IgD-negative memory B cell (primary cell): ENCODE data around the gene SLC23A2. TPM values are rescaled to one million over a fixed set of nuclear protein-coding genes. Genes with fewer than 3 reads are reported as not detected.
A peak's percentile ranks its signal among the peaks of the same experiment; 100 is the strongest.

Source experiments
- H3K27ac Mint-ChIP-seq, 3 donors: one replicate each; pipeline ENCODE4 v1.8.0; 2020 to 2022; ENCODE audit warnings: mild to moderate bottlenecking in 3 of 3, mixed read lengths in 3 of 3, moderate library complexity in 1 of 3
- H3K27me3 Mint-ChIP-seq: one replicate; pipeline ENCODE4 v1.8.0; 2021; ENCODE audit warnings: mixed read lengths
- H3K36me3 Mint-ChIP-seq: one replicate; pipeline ENCODE4 v1.8.0; 2020; ENCODE audit warnings: mild to moderate bottlenecking, mixed read lengths
- H3K4me1 Mint-ChIP-seq, 3 donors: one replicate each; pipeline ENCODE4 v1.8.0; 2020 to 2022; ENCODE audit warnings: mixed read lengths in 3 of 3, mild to moderate bottlenecking in 1 of 3
- H3K4me3 Mint-ChIP-seq, 4 donors: one replicate each; pipeline ENCODE4 v1.8.0; 2020 to 2022; ENCODE audit warnings: mild to moderate bottlenecking in 4 of 4, mixed read lengths in 4 of 4, moderate library complexity in 3 of 4
- H3K9me3 Mint-ChIP-seq, 3 donors: one replicate each; pipeline ENCODE4 v1.8.0; 2020 to 2021; ENCODE audit warnings: mixed read lengths in 3 of 3, mild to moderate bottlenecking in 1 of 3
- polyA plus RNA-seq: library from polyadenylated mRNA; unstranded; fragments of 300-500 nt; fragmentation: Illumina TruSeq; gene quantifications from one replicate; pipeline ENCODE4 v1.2.3, GENCODE V29; 2021

SLC23A2 gene
- polyA plus RNA-seq, 1 donor from 2014 or later: 11.3 TPM

DNA sequence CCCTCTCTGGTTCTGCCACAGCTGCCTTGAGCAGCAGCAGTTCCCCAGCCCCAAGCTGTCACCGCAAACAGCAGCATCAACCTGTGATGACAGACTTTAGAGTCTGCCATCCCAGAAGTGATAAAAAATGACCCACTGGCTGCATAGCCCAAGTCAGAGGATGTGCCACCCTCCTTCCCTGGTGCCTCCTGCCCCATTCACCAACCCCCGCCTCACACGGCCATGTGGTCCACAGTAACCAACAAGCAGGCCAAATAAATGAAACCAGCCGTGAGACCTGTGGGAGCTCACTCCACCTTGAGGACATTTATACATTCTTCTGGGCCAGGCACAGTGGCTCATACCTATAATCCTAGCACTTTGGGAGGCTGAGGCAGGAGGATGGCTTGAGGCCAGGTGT is 181.4 kb downstream of the SLC23A2 start:
- H3K27ac Mint-ChIP-seq: peak overlapping the region; percentile 74 to 93 (median 76)
- H3K27me3 Mint-ChIP-seq: no peaks in the 10 kb centered on the region
- H3K36me3 Mint-ChIP-seq: peaks cover 9% of the 10 kb centered on the region
- no peaks in the 10 kb centered on the region for H3K9me3 Mint-ChIP-seq
- peak overlapping the region; percentile 71 to 87 (median 75) for H3K4me3 Mint-ChIP-seq
- H3K4me1 Mint-ChIP-seq: peaks cover 34 to 54% (median 37%) of the 10 kb centered on the region in 3 donors

DNA sequence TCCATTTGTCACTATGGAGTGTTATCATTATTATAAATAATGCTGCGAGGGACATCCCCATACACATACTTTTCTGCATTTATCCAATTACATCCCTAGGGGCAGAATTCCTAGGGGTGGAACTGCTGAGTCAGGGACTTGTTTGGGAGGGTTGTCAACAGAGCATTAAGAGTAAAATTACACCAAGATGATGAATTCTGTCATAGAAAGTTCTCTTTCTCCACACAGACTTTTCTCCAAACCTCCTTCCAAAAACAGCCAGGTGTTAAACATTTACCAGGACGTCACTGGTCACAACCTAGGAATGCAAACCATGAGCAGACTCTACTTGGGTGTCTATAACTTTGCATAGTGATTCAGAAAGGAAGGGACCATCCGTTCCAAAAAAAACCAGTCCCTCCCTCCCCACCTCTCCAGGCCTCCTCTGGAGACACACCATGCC is 184.1 kb downstream of the SLC23A2 start:
- Mint-ChIP-seq H3K36me3 (peaks cover 9% of the 10 kb centered on the region), H3K27me3 (no peaks in the 10 kb centered on the region), H3K27ac (peak overlapping the region; percentile 59 to 100 (median 59)), H3K4me3 (peak overlapping the region in 3 of 4 donors; percentile 28 to 86 (median 38)), H3K9me3 (no peaks in the 10 kb centered on the region), H3K4me1 (peaks cover 44 to 71% (median 47%) of the 10 kb centered on the region in 3 donors)

DNA sequence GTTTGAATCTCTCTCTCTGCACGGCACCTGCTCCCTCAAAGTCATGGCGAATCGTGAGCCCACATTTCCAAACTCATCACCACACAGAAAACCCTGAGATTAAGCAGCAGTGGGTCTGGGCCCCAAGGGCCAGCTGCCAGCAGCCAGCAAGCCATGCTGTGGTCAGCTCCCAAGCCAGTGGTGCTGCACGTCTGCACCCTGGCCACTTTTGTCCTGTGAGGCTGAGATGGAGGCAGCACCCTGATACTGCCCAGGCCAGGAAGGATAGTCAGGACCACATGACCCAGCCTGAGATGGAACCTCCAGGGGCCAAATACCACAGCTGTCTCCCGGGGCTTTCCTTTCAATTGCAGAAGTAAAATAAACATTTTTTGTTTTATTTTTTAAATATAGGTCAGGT is 185.7 kb downstream of the SLC23A2 start:
- H3K27me3 Mint-ChIP-seq: no peaks in the 10 kb centered on the region
- H3K27ac Mint-ChIP-seq: peak overlapping the region; percentile 99 to 100 (median 100)
- peaks cover 9% of the 10 kb centered on the region for H3K36me3 Mint-ChIP-seq
- H3K4me3 Mint-ChIP-seq: peak overlapping the region; percentile 85 to 91 (median 90)
- peaks cover 44 to 72% (median 44%) of the 10 kb centered on the region in 3 donors for H3K4me1 Mint-ChIP-seq
- no peaks in the 10 kb centered on the region for H3K9me3 Mint-ChIP-seq

DNA sequence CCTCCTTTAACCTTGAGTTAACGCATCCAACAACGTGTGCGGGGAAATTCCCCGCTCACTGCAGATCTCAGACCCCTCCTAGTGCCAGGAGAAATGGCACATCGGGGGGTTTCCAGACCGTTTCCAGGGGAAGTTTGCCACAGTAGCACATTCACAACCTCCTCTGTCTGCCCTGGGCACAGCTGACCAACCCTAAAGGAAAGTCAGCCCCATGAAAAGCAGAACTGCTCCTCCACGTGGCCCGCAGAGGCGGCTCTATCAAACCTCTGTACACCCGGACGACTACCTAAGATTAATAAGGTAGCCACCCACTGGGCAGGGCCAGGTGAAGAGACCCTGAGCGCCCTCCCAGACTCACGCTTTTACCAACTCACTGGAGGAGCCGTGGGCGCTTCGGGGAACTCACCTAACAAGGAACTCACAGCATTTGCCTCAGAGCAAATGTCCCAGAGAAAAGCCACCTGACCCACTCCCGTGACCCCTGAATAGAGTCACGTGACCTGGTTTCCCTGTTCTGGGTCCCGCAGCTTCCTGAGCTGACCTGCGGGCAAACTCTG is 186.5 kb downstream of the SLC23A2 start:
- Mint-ChIP-seq H3K9me3 (no peaks in the 10 kb centered on the region), H3K36me3 (peaks cover 9% of the 10 kb centered on the region), H3K4me1 (peaks cover 44 to 75% (median 46%) of the 10 kb centered on the region in 3 donors), H3K4me3 (peak overlapping the region; percentile 85 to 91 (median 90)), H3K27ac (peak overlapping the region; percentile 99 to 100 (median 100)), H3K27me3 (no peaks in the 10 kb centered on the region)

DNA sequence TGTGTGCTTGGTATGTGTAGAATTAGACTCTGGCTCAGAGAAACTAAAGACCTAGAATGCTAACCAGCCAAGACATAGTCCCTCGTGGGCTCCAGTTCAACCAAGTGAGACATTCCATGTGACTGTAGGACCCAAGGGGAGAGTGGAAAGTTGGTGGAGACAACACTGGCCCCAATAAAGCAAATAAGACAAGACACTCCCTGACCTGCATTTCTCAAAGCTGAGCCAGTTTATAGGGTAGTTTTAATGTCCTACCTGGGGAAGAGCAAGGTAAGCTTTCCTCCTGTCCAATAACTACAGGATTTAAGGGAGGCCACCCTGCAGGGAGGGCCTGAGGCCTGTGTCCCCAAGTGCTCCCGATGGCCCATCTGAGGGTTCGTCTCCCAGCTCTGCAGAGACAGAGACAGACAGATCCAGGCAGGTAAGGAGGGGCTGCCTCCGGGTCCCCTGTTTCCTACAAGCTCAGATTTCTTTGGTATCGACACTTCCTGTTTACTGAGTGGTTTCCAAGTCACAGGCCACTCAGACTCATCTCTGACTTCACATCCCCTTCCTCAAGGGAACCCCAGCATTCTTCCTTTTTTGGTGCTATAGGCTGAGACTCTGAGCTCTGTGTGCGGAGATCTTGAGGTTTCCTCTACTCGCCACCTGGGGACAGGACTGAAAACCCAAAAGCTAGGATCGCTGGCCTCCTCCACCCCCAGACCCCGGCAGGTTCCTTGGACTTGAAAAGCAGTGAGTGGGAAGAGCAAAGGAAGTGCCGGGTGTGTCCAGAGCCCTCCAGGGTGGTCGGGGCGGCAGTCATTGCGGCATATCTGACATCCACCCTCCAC is 187.2 kb downstream of the SLC23A2 start:
- H3K4me1 Mint-ChIP-seq: peaks cover 46 to 75% (median 47%) of the 10 kb centered on the region in 3 donors
- H3K27me3 Mint-ChIP-seq: no peaks in the 10 kb centered on the region
- peaks cover 6% of the 10 kb centered on the region for H3K36me3 Mint-ChIP-seq
- peak overlapping the region; percentile 99 to 100 (median 100) for H3K27ac Mint-ChIP-seq
- H3K9me3 Mint-ChIP-seq: no peaks in the 10 kb centered on the region
- peak overlapping the region; percentile 85 to 91 (median 90) for H3K4me3 Mint-ChIP-seq

DNA sequence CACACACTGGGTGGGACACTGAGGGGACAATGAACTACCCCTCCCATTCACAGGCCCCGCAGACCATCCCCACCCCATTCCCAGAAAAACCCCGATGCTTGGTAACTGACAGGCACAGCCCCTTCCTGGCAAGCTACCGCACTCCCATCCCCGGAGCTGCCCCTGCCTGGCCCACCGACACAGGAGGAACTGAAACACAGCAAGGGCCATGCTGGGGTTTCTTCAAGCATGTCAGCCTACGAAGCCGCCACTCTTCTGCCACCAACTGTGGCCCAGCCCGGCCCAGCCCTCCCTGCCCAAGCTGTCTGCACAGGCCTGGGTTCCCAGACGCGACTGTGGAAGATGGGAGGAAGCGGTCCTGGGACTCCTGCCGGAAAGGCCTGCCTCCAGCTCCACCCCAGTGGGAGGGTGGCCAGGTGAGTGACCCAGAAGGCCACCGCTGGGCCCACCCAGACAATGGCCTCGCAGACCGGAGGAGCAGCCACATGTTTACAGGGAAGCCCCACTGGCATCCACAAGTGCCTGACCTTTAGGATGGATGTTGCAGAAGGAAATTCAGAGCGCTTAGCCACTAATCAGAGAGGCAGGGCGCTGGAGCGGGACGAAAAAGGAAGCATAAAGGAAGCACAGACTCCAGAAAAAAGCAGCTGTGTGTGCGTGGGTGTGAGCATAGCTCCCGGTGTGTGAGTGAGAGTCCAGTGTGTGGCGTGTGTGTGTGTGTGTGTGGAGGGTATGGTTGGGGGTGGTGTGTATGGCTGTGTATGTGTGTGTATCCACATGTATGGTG is 188.0 kb downstream of the SLC23A2 start:
- Mint-ChIP-seq H3K4me1 (peaks cover 47 to 79% (median 52%) of the 10 kb centered on the region in 3 donors), H3K9me3 (no peaks in the 10 kb centered on the region), H3K4me3 (peak overlapping the region; percentile 85 to 91 (median 90)), H3K27ac (peak overlapping the region; percentile 99 to 100 (median 100)), H3K36me3 (peaks cover 6% of the 10 kb centered on the region), H3K27me3 (no peaks in the 10 kb centered on the region)

DNA sequence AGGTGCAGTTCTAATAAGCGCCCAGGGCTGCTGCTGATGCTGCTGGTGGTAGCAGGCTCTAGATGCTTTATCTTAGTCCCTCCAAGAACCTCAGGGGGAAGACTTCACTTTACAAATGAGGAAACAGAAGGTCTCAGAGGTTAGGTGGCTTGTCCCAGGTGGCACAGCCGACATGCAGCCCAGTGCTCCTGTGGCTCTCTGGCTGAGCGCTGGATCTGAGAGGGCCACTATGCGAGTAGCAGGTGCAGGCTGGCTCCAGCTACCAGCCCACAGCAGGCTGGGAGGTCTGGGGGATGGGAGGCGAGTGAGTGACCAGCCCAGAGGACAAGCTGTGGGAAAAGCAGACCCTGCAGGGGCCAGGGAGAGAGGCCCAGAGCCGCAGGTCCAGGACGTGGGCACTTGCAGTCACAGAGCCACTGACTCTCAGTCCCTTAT is 188.7 kb downstream of the SLC23A2 start:
- Mint-ChIP-seq H3K4me3 (peak overlapping the region; percentile 87 to 91 (median 90)), H3K36me3 (peaks cover 8% of the 10 kb centered on the region)

DNA sequence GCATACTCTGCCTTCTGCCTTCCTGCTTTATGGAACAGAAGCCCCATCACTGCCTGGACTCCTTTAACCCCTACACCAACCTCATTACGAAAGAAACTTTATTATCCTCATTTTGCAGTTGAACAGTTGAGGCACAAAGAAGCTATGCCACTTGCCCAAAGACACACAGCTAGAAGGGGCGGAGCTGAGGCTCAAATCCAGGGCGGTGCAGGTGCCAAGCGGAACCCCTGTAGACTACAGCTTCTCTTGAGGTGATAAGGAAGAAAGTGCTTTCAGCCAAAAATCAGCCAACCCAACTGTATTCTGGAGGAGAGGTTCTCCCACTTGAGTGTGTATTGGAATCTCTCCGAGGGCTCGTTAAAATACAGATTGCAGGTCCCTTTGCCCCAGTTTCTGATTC is 189.1 kb downstream of the SLC23A2 start:
- Mint-ChIP-seq H3K27me3 (no peaks in the 10 kb centered on the region), H3K36me3 (peaks cover 5% of the 10 kb centered on the region), H3K4me1 (peaks cover 55 to 82% (median 62%) of the 10 kb centered on the region in 3 donors), H3K9me3 (no peaks in the 10 kb centered on the region), H3K4me3 (peak overlapping the region; percentile 87 to 91 (median 90)), H3K27ac (peak overlapping the region; percentile 99 to 100 (median 100))

More for the DNA sequence above, 188.7 kb downstream of the SLC23A2 start:
- H3K4me1 Mint-ChIP-seq: peaks cover 51 to 82% (median 58%) of the 10 kb centered on the region in 3 donors
- no peaks in the 10 kb centered on the region for H3K27me3 Mint-ChIP-seq
- no peaks in the 10 kb centered on the region for H3K9me3 Mint-ChIP-seq
- H3K27ac Mint-ChIP-seq: peak overlapping the region; percentile 99 to 100 (median 100)

DNA sequence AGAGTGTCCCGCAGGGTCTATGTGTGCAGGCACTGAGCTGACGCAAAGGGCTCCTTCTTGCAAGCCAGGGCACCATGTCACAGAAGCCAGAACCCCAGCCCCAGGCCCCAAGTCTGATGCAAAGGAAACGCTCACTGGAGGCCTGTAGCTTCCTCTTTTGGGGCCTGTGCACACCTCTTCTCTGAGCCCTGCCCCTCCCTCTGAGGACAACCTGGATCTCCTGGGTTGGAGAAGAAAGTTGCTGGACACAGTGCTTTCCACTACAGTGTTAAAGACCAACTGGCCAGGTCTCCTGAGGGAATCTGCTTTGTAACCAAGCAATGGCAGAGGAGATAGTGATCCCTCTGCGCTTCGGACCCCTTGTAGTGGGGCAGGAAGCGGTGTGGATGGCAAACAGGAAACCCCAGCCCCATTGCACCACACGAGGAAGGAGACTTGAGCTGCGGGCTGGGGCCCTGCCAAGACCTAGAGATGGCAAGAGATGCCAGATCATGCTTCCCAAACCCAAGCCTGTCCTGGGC is 189.6 kb downstream of the SLC23A2 start:
- no peaks in the 10 kb centered on the region for H3K9me3 Mint-ChIP-seq

DNA sequence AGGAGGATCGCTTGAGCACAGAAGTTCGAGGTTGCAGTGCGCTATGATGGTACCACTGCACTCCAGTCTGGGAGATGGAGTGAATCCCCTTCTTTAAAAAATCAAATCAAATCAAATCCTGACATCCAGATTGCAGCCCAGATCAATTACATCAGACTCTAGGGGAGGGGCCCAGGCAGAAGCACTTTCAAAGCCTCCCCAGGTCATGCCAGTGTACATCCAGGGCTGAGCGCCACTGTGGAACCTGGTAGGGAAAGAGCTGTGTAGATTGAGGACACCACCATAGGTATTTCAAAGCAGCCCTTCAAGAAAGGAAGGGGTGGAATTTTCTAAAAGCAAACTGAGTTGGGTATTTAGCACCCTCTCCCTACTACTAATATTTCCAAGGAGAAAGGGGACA is 190.1 kb downstream of the SLC23A2 start:
- H3K27ac Mint-ChIP-seq: peak overlapping the region; percentile 99 to 100 (median 100)
- H3K27me3 Mint-ChIP-seq: peaks cover 1% of the 10 kb centered on the region
- peaks cover 7% of the 10 kb centered on the region for H3K36me3 Mint-ChIP-seq
- no peaks in the 10 kb centered on the region for H3K9me3 Mint-ChIP-seq
- H3K4me3 Mint-ChIP-seq: peak overlapping the region; percentile 87 to 91 (median 90)
- H3K4me1 Mint-ChIP-seq: peaks cover 58 to 83% (median 72%) of the 10 kb centered on the region in 3 donors

More for the DNA sequence above, 189.6 kb downstream of the SLC23A2 start:
- peaks cover 5% of the 10 kb centered on the region for H3K36me3 Mint-ChIP-seq
- H3K27ac Mint-ChIP-seq: peak overlapping the region; percentile 99 to 100 (median 100)
- H3K27me3 Mint-ChIP-seq: peaks cover 1% of the 10 kb centered on the region
- peak overlapping the region; percentile 87 to 91 (median 90) for H3K4me3 Mint-ChIP-seq
- peaks cover 57 to 82% (median 67%) of the 10 kb centered on the region in 3 donors for H3K4me1 Mint-ChIP-seq

DNA sequence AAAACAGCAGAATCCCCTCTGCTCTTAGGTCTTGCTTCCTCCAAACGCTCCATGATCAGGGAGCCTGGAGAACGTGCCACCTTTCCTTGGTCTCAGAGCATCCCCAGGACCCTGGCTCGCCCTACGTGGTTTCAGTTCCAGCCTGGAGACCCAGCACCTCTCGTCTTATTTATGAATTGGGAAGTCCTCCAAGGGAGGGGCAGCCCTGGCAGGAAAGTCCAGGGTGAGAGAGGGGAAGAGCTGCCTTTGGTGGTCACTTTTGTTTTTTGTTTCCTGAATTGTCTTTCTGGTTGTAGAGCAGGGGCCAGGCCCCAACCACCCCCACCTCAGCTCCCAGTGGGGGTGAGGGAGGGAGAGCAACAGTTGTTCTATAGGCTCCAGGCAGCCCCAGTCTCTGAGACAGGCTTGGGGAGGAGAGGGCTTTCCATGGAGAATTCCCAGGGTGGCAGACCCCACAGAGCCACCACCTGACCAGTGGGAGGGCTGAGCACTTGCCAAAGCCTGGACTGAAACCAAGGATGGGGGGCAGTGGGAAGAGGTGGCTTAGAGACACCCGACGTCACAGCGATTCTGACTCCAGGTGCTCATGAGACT is 190.8 kb downstream of the SLC23A2 start:
- H3K4me1 Mint-ChIP-seq: peaks cover 59 to 84% (median 77%) of the 10 kb centered on the region in 3 donors
- H3K36me3 Mint-ChIP-seq: peaks cover 6% of the 10 kb centered on the region
- no peaks in the 10 kb centered on the region for H3K9me3 Mint-ChIP-seq
- peak overlapping the region; percentile 84 to 100 (median 100) for H3K27ac Mint-ChIP-seq
- peak overlapping the region; percentile 52 to 91 (median 89) for H3K4me3 Mint-ChIP-seq
- H3K27me3 Mint-ChIP-seq: peaks cover 1% of the 10 kb centered on the region

DNA sequence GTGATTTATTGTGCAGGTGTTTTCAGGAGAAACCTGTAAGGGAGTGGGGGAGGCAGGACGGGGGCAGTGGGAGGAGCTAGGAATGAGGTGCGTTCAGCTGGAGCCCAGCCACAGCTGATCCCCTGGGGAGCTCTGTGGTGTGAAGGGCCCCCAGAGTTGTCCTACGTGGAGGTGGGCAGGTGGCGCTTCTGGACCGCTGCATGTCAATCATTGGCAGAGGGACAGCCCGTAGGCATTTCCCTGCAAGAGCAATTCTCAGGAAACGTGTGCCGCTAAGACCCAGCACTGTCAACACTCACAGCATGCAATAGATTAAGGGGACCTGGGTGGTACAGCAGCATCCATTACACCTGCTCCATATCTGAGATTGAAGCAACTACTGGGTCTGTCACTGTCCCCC is 191.6 kb downstream of the SLC23A2 start:
- no peaks in the 10 kb centered on the region for H3K9me3 Mint-ChIP-seq
- H3K4me1 Mint-ChIP-seq: peaks cover 56 to 82% (median 75%) of the 10 kb centered on the region in 3 donors
- H3K27ac Mint-ChIP-seq: peak overlapping the region; percentile 84 to 100 (median 100)
- H3K4me3 Mint-ChIP-seq: peak overlapping the region; percentile 52 to 91 (median 88)
- peaks cover 5% of the 10 kb centered on the region for H3K36me3 Mint-ChIP-seq
- peaks cover 1% of the 10 kb centered on the region for H3K27me3 Mint-ChIP-seq

DNA sequence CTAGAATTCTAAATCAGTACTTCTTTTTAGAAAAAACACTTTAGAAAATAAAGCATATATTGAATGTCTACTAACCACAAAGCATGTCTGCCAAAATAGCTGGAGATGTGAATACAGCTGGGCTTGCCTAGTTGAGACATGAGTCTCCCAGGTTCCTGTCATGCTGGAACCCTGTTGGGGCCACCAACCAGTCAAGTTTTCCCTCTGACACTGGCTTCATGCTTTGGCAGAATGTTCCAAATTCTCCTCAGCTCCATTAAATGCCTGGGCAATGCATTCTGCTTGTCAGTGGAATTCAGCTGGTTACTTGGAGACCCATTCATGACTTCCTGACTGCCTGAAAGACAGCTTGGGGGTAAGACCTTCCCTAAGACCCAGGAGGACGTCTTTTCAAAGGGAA is 192.4 kb downstream of the SLC23A2 start:
- Mint-ChIP-seq H3K36me3 (peaks cover 5% of the 10 kb centered on the region), H3K27me3 (peaks cover 1% of the 10 kb centered on the region), H3K4me3 (peak overlapping the region; percentile 25 to 88 (median 76)), H3K4me1 (peaks cover 58 to 76% (median 69%) of the 10 kb centered on the region in 3 donors), H3K27ac (peak overlapping the region; percentile 84 to 100 (median 100)), H3K9me3 (no peaks in the 10 kb centered on the region)
